Effector memory CD4-positive, alpha-beta T cell (primary cell): ENCODE data around the gene MIA2.

ENCODE experiments used
- DNase-seq, 3 donors: peaks; one replicate each; pipeline ENCODE4 v3.0.0-alpha.2; 2020
- H3K27ac ChIP-seq: 2 replicates; pipeline ENCODE4 v1.7.0; 2013; ENCODE audit warnings: mild to moderate bottlenecking, low read length, moderate library complexity; ENCODE audit not compliant: insufficient read depth, poor library complexity, severe bottlenecking
- H3K27me3 ChIP-seq: replicated peaks from 2 replicates; pipeline ENCODE4 v1.7.0; 2013; ENCODE audit warnings: mild to moderate bottlenecking, low read length; ENCODE audit not compliant: insufficient read depth, control insufficient read depth, poor library complexity, severe bottlenecking
- H3K36me3 ChIP-seq: 2 replicates; pipeline ENCODE4 v1.7.0; 2013; ENCODE audit warnings: mild to moderate bottlenecking, low read length, moderate library complexity; ENCODE audit not compliant: control insufficient read depth, insufficient read depth
- H3K4me1 ChIP-seq: 2 replicates; pipeline ENCODE4 v1.7.0; 2013; ENCODE audit warnings: low read length, mild to moderate bottlenecking; ENCODE audit not compliant: control insufficient read depth, insufficient read depth, poor library complexity, severe bottlenecking
- H3K4me3 ChIP-seq: 2 replicates; pipeline ENCODE4 v1.7.0; 2013; ENCODE audit warnings: low read length, low read depth, mild to moderate bottlenecking; ENCODE audit not compliant: insufficient read depth, poor library complexity, severe bottlenecking
- H3K9me3 ChIP-seq: 2 replicates; pipeline ENCODE4 v1.7.0; 2013; ENCODE audit warnings: mild to moderate bottlenecking, low read length, moderate library complexity; ENCODE audit not compliant: control insufficient read depth

The MIA2 gene

GRCh38 chr14:39430762-39431415, 197.2 kb downstream of the MIA2 start:
- Histone ChIP-seq H3K4me1 (peaks cover 27% of the 10 kb centered on the region), H3K27me3 (no peaks in the 10 kb centered on the region), H3K4me3 (peak overlapping the region; percentile 99), H3K36me3 (no peaks in the 10 kb centered on the region), H3K27ac (peak overlapping the region; percentile 100), H3K9me3 (no peaks in the 10 kb centered on the region)
- peak in 1 of 3 donors; percentile 1 for DNase-seq

DNA sequence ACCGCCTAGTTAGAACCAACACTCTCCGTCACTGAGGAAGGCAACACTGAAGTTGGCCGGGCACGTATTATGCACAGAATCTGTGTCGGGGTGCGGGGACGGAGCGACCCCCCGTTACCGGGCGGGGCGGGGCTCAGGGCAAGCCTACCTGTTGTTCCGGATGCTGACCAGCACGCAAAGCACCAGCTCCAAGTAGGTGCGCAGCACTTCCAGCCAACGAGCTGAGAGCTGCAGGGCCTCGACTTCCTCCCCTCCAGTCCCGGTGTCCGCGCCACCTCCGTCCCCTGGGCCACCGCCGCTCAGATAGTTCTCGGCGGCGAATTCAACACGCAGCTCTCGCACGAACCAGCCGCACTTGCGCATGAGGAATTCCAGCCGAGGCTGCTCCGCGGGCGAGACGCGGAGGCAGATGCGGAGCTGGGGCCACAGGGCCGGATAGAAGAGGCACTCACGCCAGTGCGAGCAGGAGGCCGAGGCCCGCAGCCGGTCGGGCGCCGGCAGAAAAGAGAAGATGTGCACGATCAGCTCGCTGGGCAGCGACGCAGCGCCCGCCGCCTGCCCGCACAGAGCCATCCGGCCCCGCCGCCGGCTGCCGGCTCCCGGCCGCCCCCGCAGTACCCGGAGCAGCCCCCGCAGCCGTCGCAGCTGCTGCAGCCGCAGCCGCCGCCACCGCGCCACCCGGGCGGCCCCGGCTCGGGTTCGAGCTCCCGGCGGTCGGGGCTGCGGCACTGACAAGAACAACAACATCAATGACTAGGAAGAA, 197.9 kb downstream of the MIA2 start:
- DNase-seq: peak; percentile 7 to 29 (median 23)
- H3K27ac ChIP-seq: peak overlapping the region; percentile 100
- no peaks in the 10 kb centered on the region for H3K9me3 ChIP-seq
- H3K4me3 ChIP-seq: peak overlapping the region; percentile 99
- H3K36me3 ChIP-seq: no peaks in the 10 kb centered on the region
- peaks cover 27% of the 10 kb centered on the region for H3K4me1 ChIP-seq
- no peaks in the 10 kb centered on the region for H3K27me3 ChIP-seq

DNA sequence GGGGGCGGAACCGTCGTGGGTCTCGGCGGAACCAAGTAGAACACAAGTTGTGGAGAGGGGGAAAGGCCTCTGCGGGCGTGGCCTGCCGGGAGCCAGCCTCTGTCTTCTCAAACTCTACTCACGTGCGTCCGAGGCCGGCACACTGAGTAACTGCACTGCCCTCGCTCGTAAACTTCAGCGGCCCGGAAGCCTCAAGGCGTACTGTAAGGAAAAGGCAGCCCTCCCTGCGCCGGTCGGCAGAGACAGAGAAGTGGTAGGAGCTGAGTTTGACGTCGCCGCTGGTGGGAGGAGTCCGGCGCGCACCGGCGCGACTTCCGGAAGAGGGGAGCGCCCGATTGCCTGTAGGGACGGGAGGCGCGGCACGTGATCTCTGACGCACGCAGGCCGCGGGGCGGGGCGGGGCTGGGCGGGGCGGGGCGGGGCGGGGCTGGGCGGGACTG, 198.5 kb downstream of the MIA2 start, which contains the start of gene FBXO33:
FBXO33 (minus strand) TSS at position 255 of the 440 bp plus-strand sequence. CDS start 271 bp downstream, outside the sequence.
- Histone ChIP-seq H3K4me1 (peaks cover 27% of the 10 kb centered on the region), H3K9me3 (no peaks in the 10 kb centered on the region), H3K27me3 (no peaks in the 10 kb centered on the region), H3K36me3 (no peaks in the 10 kb centered on the region), H3K4me3 (peak within 1 kb of the TSS; percentile 99), H3K27ac (peak within 1 kb of the TSS; percentile 100)
- DNase-seq: peak; percentile 92 to 96 (median 93)

DNA sequence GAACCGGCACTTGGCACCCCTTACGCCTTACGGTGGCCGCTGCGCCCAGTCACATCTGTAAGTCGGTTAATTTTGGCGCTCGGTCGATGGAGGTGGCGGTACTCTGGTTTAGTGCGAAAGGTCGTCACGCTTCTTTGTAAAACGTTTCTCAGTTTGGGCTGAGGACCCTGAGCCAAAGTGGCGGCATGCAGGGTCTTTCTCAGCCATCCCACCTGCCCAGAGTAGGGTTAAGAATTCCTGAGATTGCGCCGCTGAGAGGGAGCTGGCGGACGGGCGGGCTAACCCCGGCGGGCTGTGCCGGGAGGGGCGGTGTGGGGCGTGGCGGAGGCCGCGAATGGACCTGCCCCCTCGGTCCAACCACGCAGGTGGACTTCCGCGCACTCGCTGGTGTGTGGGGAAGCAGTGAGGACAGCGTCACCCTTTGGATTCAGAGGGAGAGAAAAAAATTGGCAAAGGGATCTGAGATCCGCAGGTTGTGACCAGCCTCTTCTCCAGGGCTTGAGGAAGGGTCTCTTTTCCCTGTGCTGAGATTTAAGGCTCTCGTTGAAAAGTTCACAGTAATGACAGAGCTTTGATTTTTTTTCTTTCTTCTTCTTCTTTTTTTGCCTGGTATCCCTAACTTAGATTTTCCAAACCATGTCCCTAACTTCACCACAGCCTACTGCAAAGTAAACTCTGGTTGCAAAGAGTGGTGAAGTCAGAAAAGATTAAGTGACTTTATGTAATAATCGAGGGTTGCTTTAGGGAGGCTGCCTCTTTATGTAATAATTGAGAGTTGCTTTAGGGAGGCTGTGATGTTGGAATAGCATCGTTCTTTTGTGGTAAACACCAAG, 199.1 kb downstream of the MIA2 start:
- Histone ChIP-seq H3K4me3 (peak overlapping the region; percentile 80), H3K4me1 (peaks cover 27% of the 10 kb centered on the region)
- DNase-seq: peak; percentile 68 to 78 (median 72)

DNA sequence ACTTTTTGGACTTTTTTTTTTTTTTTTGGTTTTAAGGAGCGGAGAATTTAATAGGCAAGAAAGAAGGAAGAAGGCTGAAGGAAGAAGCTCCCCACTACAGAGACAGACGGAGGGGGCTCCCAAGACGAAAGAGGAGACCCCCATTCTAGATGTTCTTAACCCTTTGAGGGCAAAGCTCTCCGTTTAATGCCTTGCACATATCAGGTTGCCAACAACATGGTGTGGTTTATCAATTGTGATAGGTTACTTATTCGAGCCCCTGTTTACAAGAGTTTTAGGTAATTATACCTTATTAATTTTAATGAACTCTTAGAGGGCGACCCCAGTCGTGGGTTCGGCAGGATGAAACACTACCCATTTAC, 199.7 kb downstream of the MIA2 start:
- no peaks in the 10 kb centered on the region for H3K36me3 ChIP-seq
- H3K27me3 ChIP-seq: no peaks in the 10 kb centered on the region
- no peaks in the 10 kb centered on the region for H3K9me3 ChIP-seq
- H3K27ac ChIP-seq: peak overlapping the region; percentile 100
- peak overlapping the region; percentile 80 for H3K4me3 ChIP-seq
- peaks cover 23% of the 10 kb centered on the region for H3K4me1 ChIP-seq
- no peak for DNase-seq

More for the DNA sequence above, 199.1 kb downstream of the MIA2 start:
- no peaks in the 10 kb centered on the region for H3K27me3 ChIP-seq
- no peaks in the 10 kb centered on the region for H3K9me3 ChIP-seq
- no peaks in the 10 kb centered on the region for H3K36me3 ChIP-seq
- peak overlapping the region; percentile 100 for H3K27ac ChIP-seq

- Histone ChIP-seq H3K4me3 (no peak overlapping the region), H3K4me1 (peaks cover 16% of the 10 kb centered on the region), H3K36me3 (no peaks in the 10 kb centered on the region), H3K9me3 (no peaks in the 10 kb centered on the region), H3K27me3 (no peaks in the 10 kb centered on the region), H3K27ac (no peak overlapping the region)
- no peak for DNase-seq
Measured at GRCh38 chr14:39434401-39434800, 200.7 kb downstream of the MIA2 start.

DNA sequence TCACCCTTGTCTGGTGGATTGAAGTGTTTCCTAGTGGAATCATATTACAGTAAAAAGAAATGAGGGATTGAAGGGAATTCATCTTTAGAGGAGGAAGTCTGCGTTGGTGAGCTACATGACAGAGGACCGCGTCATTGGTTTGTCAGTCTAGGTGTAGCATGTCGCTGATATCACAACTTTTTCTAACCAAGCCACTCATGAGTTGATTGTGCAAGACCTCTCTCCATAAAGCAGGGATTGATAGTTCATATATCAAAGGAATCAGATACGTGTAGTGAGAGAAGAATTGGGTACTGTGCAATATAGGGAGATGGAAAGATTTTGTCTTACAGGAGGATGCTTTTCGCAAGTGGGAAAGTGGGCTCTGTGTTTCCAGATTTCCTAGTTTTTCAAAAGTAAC, 201.5 kb downstream of the MIA2 start:
- DNase-seq: no peak
- Histone ChIP-seq H3K27me3 (no peaks in the 10 kb centered on the region), H3K4me3 (no peak overlapping the region), H3K36me3 (no peaks in the 10 kb centered on the region), H3K4me1 (peaks cover 8% of the 10 kb centered on the region), H3K9me3 (no peaks in the 10 kb centered on the region), H3K27ac (no peak overlapping the region)
